MM.1S (cell line): Measurements from ENCODE around the gene SH3PXD2A.

Source experiments
- DNase-seq: peaks from one replicate; pipeline ENCODE4 v3.0.0-alpha.2; 2015
- H2AFZ ChIP-seq: fragments of 300-600 bp; sonication (generic); 2 replicates; pipeline ENCODE4 v1.6.0; 2016; ENCODE audit warnings: antibody characterized with exemption, low read length
- H3F3A ChIP-seq: fragments of 300-600 bp; sonication (generic); 2 replicates; pipeline ENCODE4 v1.6.1; 2016; ENCODE audit warnings: mild to moderate bottlenecking, antibody characterized with exemption, low read length, moderate library complexity, mixed read lengths; ENCODE audit not compliant: insufficient read depth
- H3K27ac ChIP-seq: fragments of 300-600 bp; sonication (generic); 2 replicates; pipeline ENCODE4 v1.5.1; 2016; ENCODE audit warnings: mild to moderate bottlenecking, low read length
- H3K27me3 ChIP-seq: fragments of 300-600 bp; sonication (generic); replicated peaks from 2 replicates; pipeline ENCODE4 v1.6.0; 2016; ENCODE audit warnings: low read length; ENCODE audit not compliant: insufficient read depth
- H3K36me3 ChIP-seq: fragments of 300-600 bp; sonication (generic); replicated peaks from 2 replicates; pipeline ENCODE4 v1.6.1; 2016; ENCODE audit warnings: mild to moderate bottlenecking, low read length, mixed read lengths; ENCODE audit not compliant: insufficient read depth
- H3K4me1 ChIP-seq: fragments of 300-600 bp; sonication (generic); 2 replicates; pipeline ENCODE4 v1.6.1; 2016; ENCODE audit warnings: low read length, mixed read lengths
- H3K4me2 ChIP-seq: fragments of 300-600 bp; sonication (generic); 2 replicates; pipeline ENCODE4 v1.6.0; 2016; ENCODE audit warnings: low read depth, low read length
- H3K4me3 ChIP-seq: fragments of 300-600 bp; sonication (generic); 2 replicates; pipeline ENCODE4 v1.5.1; 2016; ENCODE audit warnings: low read length, mixed read lengths
- H3K79me2 ChIP-seq: fragments of 300-600 bp; sonication (generic); 2 replicates; pipeline ENCODE4 v1.6.1; 2016; ENCODE audit warnings: mixed run types, low read length, mixed read lengths
- H3K9ac ChIP-seq: fragments of 300-600 bp; sonication (generic); 2 replicates; pipeline ENCODE4 v1.6.1; 2016; ENCODE audit warnings: low read length, mixed read lengths
- H3K9me2 ChIP-seq: fragments of 300-600 bp; sonication (generic); replicated peaks from 2 replicates; pipeline ENCODE4 v1.6.1; 2016; ENCODE audit warnings: mild to moderate bottlenecking, low read length, mixed read lengths; ENCODE audit not compliant: insufficient read depth
- H3K9me3 ChIP-seq: fragments of 300-600 bp; sonication (generic); replicated peaks from 2 replicates; pipeline ENCODE4 v1.6.1; 2016; ENCODE audit warnings: mild to moderate bottlenecking, low read length, mixed read lengths; ENCODE audit not compliant: insufficient read depth
- H4K20me1 ChIP-seq: fragments of 300-600 bp; sonication (generic); 2 replicates; pipeline ENCODE4 v1.6.1; 2016; ENCODE audit warnings: mild to moderate bottlenecking, low read length, moderate library complexity, mixed read lengths; ENCODE audit not compliant: insufficient read depth
- EZH2 ChIP-seq: fragments of 300-600 bp; sonication (generic); optimal IDR thresholded peaks from 2 replicates; pipeline ENCODE3; 2017; ENCODE audit warnings: low read depth, mild to moderate bottlenecking, antibody characterized with exemption, low read length, mixed read lengths
- EZH2phosphoT487 ChIP-seq: fragments of 300-600 bp; sonication (generic); IDR thresholded peaks from 2 replicates; pipeline ENCODE4 v1.6.1; 2018; ENCODE audit warnings: antibody characterized with exemption, low read length
- TF ChIP-seq, protein P1 (sequence below): fragments of 300-600 bp; sonication (generic); IDR thresholded peaks from 2 replicates; pipeline ENCODE4 v1.5.1; 2016; ENCODE audit warnings: antibody characterized with exemption, low read length, mixed read lengths

The SH3PXD2A gene

DNA sequence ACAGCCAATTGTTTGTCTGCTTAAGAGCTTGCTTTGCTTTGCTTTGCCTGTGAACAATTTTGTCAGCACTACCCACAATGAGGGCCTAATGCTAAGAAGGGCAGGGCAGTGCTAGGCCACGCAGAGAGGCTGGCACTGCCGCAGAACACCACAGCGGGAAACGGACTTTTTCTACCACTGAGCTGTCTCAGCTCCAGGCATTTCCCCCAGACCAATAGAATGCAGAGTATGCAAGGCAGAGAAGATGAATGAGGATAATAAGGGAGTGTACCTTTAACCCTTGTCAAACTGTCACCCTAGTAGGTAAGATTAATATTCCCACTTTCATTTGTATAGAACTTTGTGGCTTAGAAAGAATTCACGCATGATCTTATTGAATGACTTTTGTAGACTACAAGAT is 104.5 kb downstream of the SH3PXD2A start:
- Histone ChIP-seq H3K27me3 (no peaks in the 10 kb centered on the region), H3K36me3 (no peaks in the 10 kb centered on the region), H3K9ac (no peak overlapping the region), H4K20me1 (no peaks in the 10 kb centered on the region), H3F3A (no peaks in the 10 kb centered on the region), H3K4me2 (no peak overlapping the region), H3K4me3 (no peak overlapping the region), H3K4me1 (no peaks in the 10 kb centered on the region), H2AFZ (no peak overlapping the region), H3K27ac (no peak overlapping the region), H3K9me3 (no peaks in the 10 kb centered on the region), H3K79me2 (no peaks in the 10 kb centered on the region), H3K9me2 (no peaks in the 10 kb centered on the region)
- DNase-seq, result no peak
- no peak for TF ChIP-seq EZH2phosphoT487
- TF ChIP-seq, protein P1, sequence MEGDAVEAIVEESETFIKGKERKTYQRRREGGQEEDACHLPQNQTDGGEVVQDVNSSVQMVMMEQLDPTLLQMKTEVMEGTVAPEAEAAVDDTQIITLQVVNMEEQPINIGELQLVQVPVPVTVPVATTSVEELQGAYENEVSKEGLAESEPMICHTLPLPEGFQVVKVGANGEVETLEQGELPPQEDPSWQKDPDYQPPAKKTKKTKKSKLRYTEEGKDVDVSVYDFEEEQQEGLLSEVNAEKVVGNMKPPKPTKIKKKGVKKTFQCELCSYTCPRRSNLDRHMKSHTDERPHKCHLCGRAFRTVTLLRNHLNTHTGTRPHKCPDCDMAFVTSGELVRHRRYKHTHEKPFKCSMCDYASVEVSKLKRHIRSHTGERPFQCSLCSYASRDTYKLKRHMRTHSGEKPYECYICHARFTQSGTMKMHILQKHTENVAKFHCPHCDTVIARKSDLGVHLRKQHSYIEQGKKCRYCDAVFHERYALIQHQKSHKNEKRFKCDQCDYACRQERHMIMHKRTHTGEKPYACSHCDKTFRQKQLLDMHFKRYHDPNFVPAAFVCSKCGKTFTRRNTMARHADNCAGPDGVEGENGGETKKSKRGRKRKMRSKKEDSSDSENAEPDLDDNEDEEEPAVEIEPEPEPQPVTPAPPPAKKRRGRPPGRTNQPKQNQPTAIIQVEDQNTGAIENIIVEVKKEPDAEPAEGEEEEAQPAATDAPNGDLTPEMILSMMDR, result no peak
- TF ChIP-seq EZH2, result no peak

DNA sequence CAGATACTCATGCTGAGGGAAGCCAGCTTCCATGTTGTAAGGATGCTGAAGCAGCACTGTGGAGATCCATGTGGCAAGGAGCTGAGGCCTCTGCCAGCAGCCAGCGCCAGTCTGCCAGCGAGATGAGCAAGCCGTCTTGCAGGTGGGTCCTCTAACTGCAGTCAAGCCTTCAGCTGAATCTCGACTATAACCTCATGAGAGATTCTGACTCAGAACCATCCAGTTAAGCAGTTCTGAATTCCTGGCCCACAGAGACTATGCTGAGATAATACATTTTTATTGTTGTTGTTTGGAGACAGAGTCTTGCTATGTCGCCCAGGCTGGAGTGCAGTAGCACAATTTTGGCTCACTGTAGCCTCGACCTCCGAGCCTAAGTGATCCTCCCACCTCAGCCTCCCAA is 105.6 kb downstream of the SH3PXD2A start:
- Histone ChIP-seq H3K4me1 (no peaks in the 10 kb centered on the region), H4K20me1 (no peaks in the 10 kb centered on the region), H3K79me2 (no peaks in the 10 kb centered on the region), H2AFZ (no peak overlapping the region), H3K9ac (no peak overlapping the region), H3K36me3 (no peaks in the 10 kb centered on the region), H3K4me3 (no peak overlapping the region), H3K9me2 (no peaks in the 10 kb centered on the region), H3F3A (no peaks in the 10 kb centered on the region), H3K4me2 (no peak overlapping the region), H3K27ac (no peak overlapping the region), H3K9me3 (no peaks in the 10 kb centered on the region), H3K27me3 (no peaks in the 10 kb centered on the region)
- TF ChIP-seq, protein P1, result no peak
- TF ChIP-seq EZH2phosphoT487 (no peak), EZH2 (no peak)
- no peak for DNase-seq

DNA sequence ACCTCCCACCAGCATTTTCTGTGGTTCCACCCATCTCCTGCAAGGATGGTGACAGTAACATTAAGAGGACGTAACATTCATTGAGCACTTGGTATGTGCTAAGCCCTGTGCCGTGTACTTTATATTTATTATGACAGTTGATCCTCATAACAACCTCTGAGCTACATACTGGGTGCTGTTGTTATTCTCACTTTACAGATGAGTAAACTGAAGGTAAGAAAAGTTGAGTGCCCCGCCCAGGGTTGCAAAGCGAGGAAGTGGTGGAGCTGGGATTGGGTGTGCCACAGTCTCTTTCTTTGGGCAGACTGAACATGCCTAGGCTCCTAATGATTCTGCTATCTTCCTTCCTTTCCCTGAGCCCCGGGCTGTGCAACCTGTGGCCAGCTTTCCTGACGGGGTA is 107.4 kb downstream of the SH3PXD2A start:
- no peak for DNase-seq
- TF ChIP-seq EZH2 (no peak), EZH2phosphoT487 (no peak)
- TF ChIP-seq, protein P1, result no peak
- H2AFZ ChIP-seq, result no peak overlapping the region
- H3F3A ChIP-seq, result no peaks in the 10 kb centered on the region
- H3K9me2 ChIP-seq, result no peaks in the 10 kb centered on the region
- no peak overlapping the region for H3K27ac ChIP-seq
- H3K4me2 ChIP-seq, result no peak overlapping the region
- H3K9ac ChIP-seq, result no peak overlapping the region
- H3K36me3 ChIP-seq, result no peaks in the 10 kb centered on the region
- H3K4me1 ChIP-seq, result no peaks in the 10 kb centered on the region
- no peaks in the 10 kb centered on the region for H3K79me2 ChIP-seq
- no peaks in the 10 kb centered on the region for H3K27me3 ChIP-seq
- H3K4me3 ChIP-seq, result no peak overlapping the region
- H3K9me3 ChIP-seq, result no peaks in the 10 kb centered on the region
- no peaks in the 10 kb centered on the region for H4K20me1 ChIP-seq
